Astrocyte of the spinal cord (primary cell): ENCODE measurements around the gene APOBEC3B.
"Not testable (repeated sequence)": the region's sequence is repeated elsewhere in the genome, so short reads cannot be mapped to it uniquely, and the experiment has no call there.

Source experiments
- DNase-seq: peaks from one replicate; pipeline ENCODE4 v3.0.0; 2011; ENCODE audit warnings: low read depth, low spot score
- H3K4me3 ChIP-seq: 2 replicates; pipeline ENCODE4 v1.5.1; 2011; ENCODE audit warnings: low read depth, mild to moderate bottlenecking, low read length, moderate library complexity
- in situ Hi-C: cut with HindIII; loops from 2 replicates; pipeline ENCODE4 v1.10.0; 2017; ENCODE audit warnings: low sequenced_read_pairs
- TF ChIP-seq, protein P1 (sequence below): IDR thresholded peaks from 2 replicates; pipeline ENCODE4 v1.5.1; 2012; ENCODE audit warnings: low read depth, mild to moderate bottlenecking, low read length, inconsistent platforms

Gene APOBEC3B

DNA sequence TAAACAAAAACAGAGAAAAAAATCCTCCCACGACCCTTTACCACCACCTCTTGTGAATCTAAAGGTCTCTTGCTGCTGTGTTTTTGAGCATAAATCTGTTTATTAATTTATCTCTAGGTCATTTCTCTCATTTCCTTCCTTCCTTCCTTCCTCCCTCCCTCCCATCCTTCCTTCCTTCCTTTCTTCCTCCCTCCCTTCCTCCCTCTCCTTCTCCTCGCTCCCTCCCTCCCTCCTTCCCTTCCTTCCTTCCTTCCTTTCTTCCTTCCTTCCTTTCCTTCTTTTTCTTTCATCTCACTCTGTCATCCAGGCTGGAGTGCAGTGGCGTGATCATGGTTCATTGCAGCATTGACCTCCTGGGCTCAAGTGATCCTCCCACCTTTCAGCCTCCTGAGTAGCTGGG lies 38.3 kb upstream of the APOBEC3B start:
- TF ChIP-seq, protein P1, sequence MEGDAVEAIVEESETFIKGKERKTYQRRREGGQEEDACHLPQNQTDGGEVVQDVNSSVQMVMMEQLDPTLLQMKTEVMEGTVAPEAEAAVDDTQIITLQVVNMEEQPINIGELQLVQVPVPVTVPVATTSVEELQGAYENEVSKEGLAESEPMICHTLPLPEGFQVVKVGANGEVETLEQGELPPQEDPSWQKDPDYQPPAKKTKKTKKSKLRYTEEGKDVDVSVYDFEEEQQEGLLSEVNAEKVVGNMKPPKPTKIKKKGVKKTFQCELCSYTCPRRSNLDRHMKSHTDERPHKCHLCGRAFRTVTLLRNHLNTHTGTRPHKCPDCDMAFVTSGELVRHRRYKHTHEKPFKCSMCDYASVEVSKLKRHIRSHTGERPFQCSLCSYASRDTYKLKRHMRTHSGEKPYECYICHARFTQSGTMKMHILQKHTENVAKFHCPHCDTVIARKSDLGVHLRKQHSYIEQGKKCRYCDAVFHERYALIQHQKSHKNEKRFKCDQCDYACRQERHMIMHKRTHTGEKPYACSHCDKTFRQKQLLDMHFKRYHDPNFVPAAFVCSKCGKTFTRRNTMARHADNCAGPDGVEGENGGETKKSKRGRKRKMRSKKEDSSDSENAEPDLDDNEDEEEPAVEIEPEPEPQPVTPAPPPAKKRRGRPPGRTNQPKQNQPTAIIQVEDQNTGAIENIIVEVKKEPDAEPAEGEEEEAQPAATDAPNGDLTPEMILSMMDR, result no peak
- in situ Hi-C loops, result no loop called here
- no peak for DNase-seq
- H3K4me3 ChIP-seq, result no peak overlapping the region

- no peak overlapping the region for H3K4me3 ChIP-seq
- TF ChIP-seq, protein P1, result no peak
- in situ Hi-C loops, result no loop called here
- DNase-seq, result no peak
Measured at GRCh38 chr22:38944653-38945052, 37.5 kb upstream of the APOBEC3B start.

- DNase-seq, H3K4me3 ChIP-seq, in situ Hi-C loops: not testable (repeated sequence)
Measured at GRCh38 chr22:38945706-38946338, 36.3 kb upstream of the APOBEC3B start.

DNA sequence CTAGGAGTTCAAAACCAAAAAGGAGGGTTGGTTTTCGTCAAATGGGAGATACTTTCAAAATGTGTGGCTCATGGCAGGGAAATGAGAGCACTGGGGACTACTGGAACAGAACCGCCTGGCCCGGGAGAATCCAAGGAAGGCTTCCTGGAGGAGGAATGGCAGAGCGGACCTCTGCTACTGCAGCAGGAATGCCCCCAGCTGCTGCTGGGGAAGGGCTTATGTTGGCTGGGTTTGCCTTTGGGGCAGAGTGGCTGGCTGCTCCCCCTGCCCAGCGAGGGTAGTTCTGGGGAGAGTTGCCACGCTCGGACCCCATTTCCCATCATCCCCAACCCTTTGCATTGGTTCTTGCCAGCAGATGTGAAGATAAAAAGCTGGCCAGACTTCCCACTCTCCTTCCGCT lies 35.4 kb upstream of the APOBEC3B start:
- H3K4me3 ChIP-seq, result no peak overlapping the region
- in situ Hi-C loops, result no loop called here
- DNase-seq, result no peak
- TF ChIP-seq, protein P1, result no peak

GRCh38 chr22:38947321-38948140 lies 34.6 kb upstream of the APOBEC3B start:
- TF ChIP-seq, protein P1, result no peak
- in situ Hi-C loops, result no loop called here
- DNase-seq, result no peak
- no peak overlapping the region for H3K4me3 ChIP-seq

DNA sequence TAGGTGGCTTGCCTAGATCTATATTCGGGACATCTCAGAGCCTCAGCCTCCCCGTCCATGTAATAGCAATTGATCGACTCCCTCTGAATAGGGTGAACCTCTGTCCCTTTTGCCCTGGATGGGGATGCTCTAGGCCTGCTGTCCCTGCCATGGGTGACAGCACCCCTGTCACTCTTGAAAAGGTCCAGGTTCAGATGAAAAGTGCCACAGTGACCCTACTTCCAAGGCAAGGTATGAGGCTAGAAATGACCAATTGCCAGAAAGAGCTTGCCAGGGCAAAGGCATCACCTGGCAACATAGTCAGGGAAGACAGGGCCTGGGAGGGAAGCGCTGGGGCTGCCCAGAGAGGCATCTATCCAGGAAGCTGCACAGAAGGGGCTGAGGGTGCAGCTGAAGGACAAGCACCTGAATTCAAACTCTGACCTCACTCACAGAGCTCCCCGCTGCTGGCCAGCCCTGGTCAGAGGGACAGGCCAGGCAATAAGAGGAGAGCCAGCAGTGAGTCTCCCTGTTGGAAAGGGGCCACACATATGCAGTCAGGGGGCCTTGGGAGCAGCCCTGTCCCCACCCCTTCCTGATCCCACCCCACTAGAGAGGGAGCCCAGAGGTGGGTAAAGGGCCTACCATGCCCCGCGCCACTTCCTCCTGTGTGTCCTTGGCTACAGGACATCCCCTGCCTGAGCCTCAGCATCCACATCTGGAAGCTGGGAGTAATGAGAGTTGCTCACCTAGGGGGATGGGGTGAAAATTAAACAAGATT lies 33.8 kb upstream of the APOBEC3B start:
- in situ Hi-C loops, result no loop called here
- TF ChIP-seq, protein P1, result no peak
- H3K4me3 ChIP-seq, result no peak overlapping the region
- no peak for DNase-seq
